NCI-H2196 treated with DMSO at 0.1 percent for 48 hours (cell line): ENCODE data around the gene MCU.
"Not testable (repeated sequence)": the region's sequence is repeated elsewhere in the genome, so short reads cannot be mapped to it uniquely, and the experiment has no call there.

Source experiments
- DNase-seq: peaks from one replicate; lab custom pipeline; 2025; ENCODE audit not compliant: unreplicated experiment; lab: John Stamatoyannopoulos, UW

MCU gene

DNA sequence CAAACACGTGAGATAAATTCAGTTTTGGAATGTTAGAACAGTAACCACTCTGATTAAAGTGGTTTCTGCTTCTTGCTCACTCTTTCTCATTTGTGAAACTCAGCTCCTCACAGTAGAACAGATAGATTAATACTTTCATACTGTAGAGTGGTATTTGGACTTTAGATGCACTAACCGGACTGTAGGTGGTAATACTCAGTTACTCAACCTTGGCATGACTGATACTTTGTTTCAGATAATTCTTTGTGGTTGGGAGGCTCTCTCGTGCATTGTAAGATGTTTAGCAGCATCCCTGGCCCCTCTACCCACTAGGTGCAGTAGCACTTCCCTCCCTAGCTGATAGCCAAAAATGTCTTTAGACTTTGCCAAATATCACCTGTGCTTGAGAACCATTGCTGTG, 37.6 kb downstream of the MCU start:
- no peak for DNase-seq

DNA sequence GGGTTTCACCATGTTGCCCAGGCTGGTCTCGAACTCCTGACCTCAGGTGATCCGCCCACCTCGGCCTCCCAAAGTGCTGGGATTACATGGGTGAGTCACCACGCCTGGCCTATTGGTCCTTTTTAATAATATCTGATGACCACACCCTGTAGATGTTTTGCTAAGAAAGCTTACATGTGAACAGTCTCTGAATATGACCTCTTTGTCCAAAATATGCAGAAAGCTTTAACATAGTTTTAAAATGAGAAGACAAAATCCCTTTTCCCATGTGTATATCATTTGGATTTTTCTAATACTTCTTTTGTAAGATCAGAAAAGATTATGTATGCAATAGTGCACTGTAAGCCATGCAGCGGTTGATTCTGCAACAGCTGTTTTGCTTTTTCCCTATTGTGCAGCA, 38.5 kb downstream of the MCU start:
- no peak for DNase-seq

DNA sequence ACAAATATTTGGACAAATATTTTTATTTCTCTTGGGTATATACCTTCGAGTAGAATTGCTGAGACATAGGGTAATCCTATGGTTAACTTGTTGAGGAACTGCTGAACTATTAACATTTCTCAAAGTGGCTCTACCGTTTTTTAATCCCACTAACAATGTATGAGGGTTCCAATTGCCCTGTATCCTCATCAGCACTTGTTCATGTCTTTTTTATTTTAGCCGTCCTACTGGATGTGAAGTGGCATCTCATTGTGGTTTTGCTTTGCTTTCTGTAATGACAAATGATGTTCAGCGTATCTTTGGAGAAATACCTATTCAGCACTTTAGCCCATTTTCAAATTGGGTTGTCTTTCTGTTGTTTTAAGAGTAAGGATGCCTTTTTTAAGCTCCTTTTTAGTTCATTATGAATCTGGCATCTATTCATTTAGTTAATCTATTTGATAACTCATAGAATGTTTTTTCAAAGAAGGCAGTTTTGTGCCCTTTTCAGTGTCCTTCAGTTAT, 40.0 kb downstream of the MCU start:
- DNase-seq, result no peak

DNA sequence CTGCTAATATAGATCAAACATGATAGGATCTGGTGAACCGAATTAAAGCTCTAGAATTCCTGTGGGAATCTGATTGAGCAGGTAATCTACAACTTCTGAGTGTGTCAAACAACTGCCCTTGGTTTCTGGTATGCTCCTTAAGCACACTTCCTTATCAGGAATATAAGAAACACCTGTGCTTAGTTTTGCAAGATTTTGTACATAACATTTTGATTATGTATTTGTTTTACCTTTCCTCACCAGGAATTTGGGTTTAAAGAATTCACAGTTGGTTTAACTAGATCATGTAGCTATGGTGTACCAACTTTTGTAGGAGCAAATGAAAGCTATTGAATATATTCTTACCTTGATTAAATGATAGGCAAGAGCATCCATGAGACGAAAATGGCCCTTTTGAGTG, 40.6 kb downstream of the MCU start:
- DNase-seq, result no peak

DNA sequence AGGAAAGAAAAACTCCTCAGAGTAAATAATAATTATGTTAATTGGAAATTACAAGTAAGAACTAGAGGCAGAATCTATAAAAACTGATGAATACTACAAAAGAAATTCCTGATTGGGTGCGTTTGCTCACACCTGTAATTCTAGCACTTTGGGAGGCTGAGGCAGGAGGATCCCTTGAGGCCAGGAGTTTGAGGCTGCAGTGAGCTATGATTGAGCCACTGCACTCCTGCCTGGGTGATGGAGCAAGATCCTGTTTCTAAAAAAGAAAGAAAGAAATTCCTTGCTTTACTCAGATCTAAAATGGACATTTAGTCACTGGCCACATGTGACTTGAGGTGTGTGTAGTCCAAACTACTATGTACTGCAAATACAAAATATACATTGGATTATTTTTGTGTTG, 42.0 kb downstream of the MCU start:
- no peak for DNase-seq

DNA sequence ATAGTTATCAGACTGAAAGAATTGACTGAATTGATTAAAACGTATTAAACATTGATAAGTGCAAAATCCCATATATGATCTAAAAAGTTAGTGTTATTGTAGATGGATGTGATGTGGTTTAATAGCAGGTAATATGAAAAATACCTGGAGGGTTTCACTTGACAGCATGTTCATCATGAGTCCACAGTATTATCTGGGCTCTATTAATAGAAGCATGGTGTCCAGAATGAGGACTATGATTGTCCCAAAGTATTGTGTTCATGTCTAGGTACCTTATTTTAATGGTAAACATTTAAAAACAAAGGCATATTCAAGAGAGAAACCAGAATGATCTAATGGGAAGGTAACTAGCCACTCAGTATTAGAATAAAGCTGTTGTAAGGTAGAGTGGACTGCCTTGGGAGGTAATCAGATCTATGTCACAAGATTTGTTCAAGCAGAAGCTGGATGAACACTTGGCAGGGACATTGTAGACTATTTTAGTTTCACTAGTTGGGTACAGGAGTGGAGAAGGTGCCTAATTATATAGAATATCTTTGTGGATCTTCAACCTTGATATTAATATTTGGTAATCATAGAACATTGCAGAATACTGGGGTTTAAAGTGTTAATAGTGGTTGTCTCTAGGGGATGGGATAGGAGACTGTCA, 43.5 kb downstream of the MCU start:
- DNase-seq, result no peak

DNA sequence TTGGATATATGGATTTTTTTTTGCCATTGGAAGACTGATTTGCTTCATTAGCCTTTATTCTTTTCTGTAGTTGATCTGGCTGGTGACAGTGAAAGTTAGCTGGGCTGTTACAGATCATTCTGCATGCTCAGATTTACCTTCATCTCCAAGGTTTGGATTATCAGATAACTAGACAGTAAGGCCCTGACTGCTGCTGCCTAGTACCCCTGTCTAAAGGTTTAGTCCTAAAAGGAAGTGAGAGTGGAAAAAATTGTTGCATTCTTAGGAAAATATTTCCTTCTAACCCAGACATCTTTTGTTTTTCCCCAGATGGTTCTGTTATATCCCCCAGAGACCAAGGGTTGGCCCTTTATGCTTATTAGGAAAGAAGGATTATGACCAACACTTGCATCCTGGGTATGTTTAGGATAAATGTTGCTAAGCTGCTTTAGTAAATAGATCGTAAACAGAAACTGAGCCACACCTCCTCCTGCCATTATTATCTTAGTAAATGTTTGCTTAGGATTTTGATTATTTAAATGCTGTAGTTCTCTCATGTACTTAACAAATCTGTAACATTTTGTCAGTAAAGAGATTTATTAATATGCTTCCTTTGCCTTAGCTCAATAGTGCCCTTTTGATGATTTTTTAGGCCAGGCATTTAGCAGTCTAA, 44.4 kb downstream of the MCU start:
- no peak for DNase-seq

DNA sequence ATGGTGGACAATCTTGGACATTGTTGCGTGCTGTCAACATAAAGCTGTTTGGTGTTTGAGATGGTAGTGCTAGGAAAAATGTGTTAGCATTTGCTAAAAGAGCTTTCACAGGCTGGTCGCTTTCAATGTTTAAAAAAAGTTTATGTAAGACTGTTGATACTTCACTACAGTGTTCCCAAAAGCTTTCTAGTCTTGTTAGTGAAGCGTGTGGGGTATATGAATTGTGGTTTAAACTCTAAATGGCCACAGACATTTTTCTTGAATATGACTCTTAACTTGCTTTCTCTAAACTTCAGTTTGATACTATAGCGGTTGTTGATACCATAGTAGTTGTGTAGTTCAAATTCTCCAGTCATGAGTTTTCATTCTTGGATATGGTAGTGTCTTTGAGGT, 44.9 kb downstream of the MCU start:
- no peak for DNase-seq

DNA sequence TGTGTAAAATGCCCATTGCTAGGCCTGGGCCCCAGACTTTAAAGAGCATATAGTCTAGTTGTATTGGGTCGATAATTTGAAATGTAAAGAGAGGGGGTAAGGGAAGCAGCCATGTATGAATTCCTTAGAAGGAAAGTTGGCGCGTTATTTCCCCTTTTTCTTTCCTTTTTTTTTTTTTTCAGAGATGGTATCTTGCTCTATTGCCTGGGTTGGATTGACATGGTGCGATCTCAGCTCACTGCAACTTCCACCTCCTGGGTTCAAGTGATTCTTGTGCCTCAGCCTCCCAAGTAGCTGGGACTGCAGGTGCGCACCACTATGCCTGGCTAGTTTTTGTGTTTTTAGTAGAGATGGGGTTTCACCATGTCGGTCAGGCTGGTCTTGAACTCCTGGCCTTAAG, 45.4 kb downstream of the MCU start:
- not testable (repeated sequence) for DNase-seq

DNA sequence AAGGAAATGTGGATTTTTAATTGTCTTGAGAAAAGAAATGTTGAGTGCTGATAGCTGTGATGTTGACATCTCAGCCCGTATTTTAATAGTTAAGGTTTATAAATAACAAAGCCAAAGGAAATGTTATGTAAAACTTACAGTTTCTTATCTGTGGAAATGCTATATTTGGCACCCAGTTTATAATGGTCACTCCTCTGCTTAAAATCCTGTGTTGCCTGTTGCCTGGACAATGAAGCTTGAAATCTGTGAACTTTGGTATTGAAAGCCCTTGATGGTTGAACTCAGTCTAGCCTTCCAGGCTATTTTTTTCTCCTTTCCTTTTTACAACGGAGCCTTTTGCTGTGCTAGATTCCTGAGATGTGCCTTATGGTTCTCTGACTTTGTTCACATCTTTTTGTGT, 46.5 kb downstream of the MCU start:
- no peak for DNase-seq

DNA sequence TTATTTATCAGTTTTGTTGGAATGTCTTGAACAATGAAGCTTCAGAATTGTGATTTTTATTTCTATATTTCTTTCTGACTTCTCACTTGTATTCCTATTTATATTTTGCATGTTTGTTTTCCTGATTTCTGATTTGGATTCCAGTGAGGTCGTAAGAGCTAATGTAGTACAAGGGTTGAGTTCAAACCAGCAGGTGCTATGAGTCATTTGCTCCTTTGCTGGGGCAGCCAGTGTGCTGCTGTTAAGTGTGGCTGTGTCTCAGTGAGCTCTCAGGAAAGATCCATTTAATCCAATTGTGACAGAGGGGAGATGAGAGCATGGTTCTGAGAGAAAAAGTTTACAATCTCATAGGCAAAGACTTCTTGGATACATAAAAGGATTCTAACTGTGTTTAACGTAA, 48.6 kb downstream of the MCU start:
- DNase-seq, result peak; percentile 35

DNA sequence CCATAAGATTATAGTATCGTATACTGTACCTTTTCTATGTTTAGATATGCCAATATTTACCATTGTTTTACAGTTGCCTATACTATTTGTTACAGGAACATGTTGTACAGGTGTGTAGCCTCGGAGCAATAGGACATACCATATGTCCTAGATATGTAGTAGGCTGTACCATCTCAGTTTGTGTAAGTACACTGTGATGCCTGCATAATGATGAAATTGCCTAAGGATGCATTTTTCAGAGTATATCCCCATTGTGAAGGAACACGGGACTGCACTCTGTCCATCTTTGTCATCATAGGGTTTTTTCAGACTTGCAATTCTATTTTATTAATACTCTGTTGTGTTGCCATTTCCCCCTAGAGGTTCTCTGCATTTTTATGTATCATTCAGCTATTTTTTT, 50.1 kb downstream of the MCU start:
- DNase-seq, result no peak

DNA sequence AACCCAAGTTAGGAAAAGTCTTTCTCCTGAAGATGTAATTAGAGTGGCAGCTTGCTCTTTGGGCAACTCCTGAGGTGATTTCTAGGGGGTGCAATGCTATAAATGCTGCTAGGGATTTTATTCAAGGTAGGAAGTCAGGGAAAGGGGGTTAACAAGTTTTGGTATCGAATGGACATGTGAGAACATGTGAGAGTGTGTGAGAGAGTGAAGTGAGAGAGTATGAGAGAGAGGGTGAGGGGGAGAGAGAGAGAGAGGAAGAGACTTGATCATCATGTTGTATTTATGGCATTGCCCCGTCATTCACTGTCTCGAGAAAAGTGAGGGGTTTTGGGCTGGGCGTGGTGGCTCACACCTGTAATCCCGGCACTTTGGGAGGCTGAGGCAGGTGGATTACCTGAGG, 50.9 kb downstream of the MCU start:
- DNase-seq, result no peak

DNA sequence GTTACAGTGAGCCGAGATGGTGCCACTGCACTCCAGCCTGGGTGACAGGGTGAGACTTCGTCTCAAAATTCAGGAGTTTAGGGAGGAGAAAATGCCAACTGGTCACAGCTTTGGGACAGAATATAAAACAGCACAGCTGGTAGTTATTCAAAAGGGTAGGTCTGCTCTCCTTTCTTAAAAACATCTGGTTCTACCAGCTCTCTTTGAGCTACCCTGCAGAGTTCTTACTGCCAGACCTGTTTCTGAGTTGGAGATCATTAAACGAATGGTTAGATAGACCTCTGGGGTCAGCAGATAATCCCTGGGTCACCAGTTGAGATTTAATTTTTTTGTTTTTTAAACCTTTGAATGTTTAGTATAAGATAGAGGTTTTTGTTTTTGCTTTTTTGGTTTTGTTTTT, 52.6 kb downstream of the MCU start:
- no peak for DNase-seq

DNA sequence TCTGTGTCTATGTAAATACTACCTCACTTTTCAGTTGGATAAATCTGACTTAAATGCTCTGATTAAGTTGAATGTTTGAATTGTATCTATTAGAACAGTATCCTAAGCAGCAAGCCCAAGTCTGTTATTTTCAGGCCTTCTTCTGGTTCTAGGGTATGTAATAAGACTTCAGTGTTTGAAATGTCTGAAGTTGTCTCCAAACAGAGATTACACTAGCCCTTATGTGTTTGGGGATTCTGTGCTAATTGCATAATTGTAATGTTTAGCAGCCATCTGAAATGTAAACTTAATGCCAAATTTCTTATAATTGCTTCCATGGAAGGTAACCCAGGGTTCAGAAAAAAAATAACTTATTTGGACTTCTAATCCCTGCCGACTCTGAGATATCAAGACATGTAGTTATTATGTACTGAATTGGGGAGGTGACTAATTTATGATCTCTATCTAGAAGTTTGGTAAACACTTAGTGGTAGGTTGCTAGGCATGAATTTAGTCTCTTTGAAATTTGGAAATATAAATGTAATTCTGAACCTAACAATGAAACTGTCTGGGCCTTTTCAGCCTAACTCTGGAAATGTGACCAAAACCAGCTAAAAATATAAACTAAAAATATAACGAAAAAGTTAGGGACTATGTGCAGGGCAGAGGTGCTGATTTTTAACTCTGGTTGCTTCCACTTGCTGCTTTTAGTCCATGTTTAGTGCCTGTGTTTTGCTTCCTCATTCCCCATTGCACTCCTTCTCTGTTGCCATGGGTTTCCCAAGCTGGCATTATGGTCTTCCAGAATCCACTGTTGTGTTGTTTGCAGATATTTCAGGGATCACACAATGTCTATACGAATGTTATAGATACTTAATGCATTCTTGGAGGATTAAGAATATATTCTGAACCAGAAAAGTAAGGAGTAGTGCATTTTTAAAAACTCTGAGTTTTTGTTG, 54.8 kb downstream of the MCU start:
- no peak for DNase-seq

DNA sequence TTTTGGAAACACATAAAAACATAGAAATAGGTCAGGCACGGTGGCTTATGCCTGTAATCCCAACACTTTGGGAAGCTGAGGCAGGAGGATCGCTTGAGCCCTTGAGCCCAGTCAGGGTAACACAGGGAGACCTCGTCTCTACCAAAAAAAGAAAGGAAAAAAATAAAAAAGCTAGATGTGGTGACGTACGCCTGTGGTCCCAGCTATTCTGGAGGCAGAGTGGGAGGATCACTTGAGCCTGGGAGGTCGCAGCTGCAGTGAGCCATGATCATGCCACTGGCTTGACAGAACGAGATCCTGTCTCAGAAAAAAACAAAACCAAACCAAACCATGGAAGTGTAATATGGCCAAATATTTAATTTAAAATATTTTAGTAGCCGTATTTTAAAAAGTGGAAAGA, 55.6 kb downstream of the MCU start:
- DNase-seq, result no peak

DNA sequence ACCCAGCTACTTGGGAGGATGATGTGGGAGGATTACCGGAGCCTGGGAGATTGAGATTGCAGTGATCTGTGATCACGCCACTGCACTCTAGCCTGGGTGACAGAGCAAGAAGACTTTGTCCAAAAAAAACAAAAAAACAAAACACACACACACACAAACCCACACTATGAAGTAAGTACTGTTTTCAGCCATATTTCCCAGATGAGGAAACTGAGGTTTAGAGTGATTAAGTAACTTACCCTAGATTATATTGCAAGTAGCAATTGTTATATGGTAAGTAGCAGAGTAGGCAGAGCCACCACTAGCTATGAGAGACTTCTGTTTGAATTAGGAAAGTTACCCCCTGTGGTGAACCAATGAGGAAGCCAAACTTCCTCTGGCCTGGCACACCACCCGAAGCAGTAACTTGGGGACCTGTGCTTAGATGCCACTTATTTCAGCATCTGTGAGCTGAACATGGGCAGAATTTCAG, 61.9 kb downstream of the MCU start:
- DNase-seq, result no peak

DNA sequence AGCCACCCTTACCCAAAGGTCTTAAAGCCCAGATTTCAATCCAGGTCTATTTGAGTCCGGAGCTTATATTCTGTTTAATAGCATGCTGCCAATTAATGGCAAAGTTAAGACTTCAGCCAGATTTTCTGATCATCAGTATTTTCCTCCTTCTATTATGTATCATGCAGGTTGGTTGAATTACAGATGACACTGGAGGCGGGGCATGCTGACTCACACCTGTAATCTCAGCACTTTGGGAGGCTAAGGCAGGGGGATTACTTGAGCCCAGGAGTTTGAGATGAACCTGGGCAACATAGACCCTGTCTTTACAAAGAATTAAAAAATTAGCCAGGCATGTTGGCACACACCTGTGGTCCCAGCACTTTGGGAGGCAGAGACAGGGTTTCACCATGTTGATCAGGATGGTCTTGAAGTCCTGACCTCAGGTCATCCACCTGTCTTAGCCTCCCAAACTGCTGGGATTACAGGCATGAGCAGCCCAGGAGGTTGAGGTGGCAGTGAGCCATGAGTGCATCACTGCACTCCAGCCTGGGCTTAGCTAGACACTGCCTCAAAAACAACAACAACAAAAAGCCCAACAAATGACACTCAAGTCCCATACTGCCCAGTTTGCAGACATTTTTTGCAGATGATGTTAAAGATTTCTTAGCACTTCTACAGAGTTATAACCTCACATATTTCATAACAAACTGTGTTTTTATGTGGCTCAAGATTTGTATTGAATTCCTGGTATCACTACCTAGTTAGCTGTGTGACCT, 62.5 kb downstream of the MCU start:
- DNase-seq, result no peak

DNA sequence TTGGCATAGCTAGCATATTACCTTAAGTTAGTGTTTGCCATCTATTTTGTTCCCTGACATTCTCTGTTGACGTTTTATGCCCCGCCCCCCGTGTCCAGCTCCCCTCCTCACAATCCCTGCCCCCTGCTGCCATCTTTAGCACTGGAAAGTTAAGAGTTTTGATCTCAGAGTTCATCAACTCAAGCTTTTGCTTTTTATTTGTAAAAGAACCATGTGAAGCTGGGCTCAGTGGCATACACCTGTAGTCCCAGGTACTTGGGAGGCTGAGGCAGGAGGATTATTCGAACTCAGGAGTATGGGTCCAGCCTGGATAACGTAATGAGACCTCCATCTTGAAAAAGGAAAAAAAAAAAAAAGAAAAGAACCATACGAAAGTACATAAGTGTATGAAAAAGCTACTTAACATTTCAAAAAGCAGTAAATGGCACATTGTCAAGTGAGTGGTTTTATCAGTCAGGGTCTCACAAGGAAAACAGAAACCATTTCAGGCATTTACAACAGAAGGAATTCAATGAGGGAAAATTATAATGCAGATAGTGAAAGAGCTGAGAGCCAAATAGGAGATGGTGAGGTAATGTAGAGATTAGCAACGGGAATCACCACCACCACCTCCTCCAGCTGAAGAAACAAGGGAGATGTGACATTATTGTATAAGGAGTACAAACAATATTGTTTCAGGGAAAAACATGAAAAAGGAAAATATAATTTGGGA, 64.9 kb downstream of the MCU start:
- DNase-seq, result no peak

DNA sequence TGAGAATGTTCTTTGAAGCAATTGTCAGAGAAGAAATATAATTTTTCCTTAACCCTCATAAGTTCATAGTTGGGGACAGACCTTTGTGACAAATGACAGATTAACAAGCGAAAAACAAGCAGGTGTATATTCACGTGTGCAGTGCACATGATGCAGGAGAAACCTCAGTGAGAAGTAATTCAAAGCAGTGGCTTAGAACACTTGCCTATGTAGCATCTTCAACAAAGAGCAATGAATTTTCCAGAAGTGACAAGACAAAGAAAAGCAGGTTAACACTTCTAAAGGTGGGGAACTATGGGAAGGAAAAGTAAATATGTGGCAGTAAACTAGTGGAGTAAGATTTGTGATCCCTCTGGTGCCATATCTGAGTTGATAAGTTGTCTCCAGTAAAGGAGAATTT, 65.8 kb downstream of the MCU start:
- no peak for DNase-seq
